Inflammatory macrophage treated with lipopolysaccharide for 4 hours (primary cell): ENCODE data around the gene MTHFSD.

ENCODE experiments used
- DNase-seq: peaks from one replicate; pipeline ENCODE4 v3.0.0-alpha.2; 2020

MTHFSD gene

GRCh38 chr16:86524029-86524428 lies 31.0 kb downstream of the MTHFSD start:
- DNase-seq = no peak

- no peak for DNase-seq
Measured at GRCh38 chr16:86523166-86523740, 31.8 kb downstream of the MTHFSD start.

- no peak for DNase-seq
Measured at GRCh38 chr16:86522634-86523033, 32.4 kb downstream of the MTHFSD start.

DNA sequence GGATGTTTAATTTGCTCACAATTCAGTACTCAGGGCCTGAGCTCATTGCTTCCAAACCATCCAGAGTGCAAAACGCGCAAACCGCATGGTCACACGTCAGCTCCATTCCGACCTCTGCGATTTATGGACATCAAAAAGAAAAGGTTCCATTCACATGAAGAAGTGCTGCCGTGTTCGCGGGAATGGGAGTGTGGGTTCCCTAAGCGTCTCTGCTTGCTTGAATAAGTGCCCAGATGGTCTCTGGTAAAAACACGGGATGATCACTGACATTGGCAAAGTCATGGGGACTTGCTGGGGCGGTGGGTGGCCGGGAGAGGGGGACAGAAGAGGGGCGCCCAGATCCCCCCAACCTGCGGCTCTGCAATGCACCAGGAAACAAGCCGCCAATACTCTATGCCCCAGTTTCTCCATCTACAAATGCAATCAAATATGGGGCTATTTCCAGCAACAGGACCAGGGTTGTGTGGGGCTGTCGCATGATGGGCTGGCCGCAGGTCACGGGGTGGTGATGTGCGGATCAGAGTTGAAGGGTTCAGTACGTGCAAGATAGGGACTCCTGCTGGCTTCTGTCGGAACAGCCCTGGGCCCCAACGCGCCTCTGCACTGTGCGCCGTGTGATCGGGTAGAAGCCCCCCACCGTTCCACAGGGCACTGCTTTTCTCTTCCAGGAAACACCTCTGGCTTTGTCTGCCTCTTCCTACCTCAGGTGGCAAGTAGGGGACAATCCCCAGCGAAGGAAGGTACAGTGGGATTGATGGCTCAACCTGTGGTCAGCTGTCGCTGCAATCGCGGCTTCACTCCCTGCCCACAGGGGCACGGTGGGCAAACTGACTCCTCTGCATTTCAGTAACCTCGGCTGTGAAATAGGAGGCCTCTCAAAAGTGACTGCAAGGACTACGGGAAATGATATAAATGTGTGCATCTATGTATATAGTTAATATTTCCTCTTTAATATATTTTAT lies 33.5 kb downstream of the MTHFSD start:
- no peak for DNase-seq

- DNase-seq = no peak
Measured at GRCh38 chr16:86520317-86521210, 34.5 kb downstream of the MTHFSD start.

GRCh38 chr16:86519649-86520316 lies 35.3 kb downstream of the MTHFSD start:
- DNase-seq = peak; percentile 46

DNA sequence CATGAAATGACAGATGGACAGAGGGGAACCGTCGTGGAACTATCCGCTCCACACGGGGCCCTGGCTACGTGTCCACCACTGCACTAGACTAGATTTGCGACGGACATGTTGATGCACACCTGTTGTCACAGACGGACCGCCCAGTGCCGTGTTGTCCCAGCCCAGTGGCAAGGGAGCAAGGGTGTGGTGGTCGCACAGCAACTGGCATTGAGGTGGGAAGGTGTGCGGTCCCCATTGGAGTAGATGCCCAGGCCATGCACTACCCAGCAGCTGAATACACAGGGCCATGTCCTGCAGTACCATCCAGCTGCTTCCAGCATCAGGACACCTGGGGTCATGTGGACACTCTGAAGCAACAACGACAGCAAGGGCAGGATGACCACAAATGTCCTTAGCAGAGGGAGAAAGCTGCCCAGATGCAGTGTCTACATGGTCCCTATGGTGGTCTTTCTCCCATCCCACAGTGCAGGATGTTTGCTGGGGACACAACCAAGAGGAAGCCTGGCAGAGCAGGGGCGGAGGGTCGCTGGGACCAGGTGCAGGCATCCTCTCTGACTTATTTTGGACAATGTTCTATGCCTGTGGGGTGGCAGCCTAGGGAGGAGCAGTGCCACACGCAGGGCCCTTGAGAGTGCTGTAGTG lies 35.9 kb downstream of the MTHFSD start:
- DNase-seq = no peak

DNA sequence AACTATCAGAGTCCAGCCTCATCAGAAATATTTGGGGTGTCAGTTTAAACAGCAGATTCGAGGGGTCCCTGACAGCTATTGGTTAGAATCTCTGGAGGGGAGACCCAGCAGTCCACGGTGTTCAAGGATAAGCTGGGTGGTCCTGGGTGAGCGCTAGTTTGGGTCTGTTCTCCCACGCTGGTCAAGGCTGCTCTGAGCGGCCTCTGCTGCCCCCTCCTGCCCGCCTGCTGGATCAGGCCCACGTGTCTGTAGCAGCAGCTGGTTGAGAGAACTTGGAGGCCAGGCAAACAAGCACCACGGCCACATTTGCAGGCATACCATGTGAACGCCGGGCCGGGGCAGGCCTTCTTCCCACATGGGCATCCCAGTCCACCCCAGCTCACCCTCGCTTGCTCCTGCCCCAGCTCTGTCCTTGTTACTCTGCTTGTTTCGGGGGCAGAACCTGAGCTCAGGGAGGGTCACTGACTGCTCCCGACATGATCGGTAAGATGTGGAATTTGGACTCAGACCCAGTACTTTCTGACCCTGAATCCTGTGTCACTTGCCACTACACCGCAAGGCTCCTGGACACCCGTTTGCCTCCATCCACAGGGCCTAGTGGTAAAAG lies 37.3 kb downstream of the MTHFSD start:
- peak; percentile 52 for DNase-seq

DNA sequence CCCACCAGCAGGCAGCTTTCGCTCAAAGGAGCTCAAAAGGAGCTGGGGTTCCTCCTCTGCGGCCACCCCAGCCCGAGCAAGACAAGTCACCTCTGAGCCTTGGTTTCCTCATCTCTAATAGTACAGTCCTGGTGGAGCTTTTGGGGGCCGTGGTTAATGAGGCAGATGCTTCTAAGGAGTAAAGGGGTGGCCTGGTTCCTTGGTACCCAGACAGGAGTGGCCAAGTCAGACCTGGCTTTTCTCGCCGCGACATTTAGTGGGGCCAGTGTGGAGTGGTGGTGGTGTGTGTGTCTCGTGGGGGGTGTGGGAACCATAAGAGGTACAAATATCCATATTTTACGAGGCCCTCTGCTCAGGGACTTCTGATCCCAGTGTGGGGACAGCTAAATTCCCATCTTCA lies 38.0 kb downstream of the MTHFSD start:
- no peak for DNase-seq

DNA sequence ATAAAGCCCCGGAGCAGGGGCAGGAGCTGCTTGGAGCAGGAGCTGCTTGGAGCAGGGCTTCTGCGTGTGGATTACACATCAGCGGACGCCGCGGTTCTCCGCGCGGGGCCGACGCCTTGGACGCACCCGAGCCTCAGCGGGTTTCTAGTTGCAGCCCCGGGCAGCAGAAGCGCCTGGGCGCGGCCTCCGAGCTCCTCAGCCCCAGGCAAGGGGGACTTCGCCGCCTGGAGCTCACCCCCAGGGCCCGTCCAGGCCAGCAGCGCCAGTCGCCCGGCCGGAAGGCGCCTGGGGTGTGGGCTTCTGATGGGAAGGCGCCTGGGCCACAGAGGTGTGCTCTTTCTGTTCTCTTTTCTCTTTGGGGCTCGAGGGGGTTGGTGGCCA lies 38.4 kb downstream of the MTHFSD start:
- DNase-seq = no peak

GRCh38 chr16:86515777-86516622 lies 39.0 kb downstream of the MTHFSD start:
- DNase-seq = no peak

DNA sequence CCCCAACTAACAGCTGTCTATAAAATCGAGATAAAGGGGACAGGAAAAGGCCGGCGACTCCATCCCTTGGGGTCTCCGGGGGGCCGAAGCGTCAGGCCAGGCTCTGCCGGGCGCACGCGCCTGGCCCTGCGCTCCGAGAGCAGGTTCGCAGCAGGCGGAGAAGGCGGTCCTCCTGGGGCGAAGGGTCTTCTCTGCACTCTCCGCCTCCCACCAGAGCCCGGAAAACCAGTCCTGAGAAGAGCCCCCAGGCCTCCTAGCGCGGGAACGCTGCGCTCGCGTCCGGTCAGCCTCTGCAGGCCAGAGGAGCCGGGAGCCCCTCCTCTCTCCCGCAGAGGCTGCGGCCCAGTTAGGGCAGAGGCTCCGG lies 39.6 kb downstream of the MTHFSD start:
- no peak for DNase-seq

DNA sequence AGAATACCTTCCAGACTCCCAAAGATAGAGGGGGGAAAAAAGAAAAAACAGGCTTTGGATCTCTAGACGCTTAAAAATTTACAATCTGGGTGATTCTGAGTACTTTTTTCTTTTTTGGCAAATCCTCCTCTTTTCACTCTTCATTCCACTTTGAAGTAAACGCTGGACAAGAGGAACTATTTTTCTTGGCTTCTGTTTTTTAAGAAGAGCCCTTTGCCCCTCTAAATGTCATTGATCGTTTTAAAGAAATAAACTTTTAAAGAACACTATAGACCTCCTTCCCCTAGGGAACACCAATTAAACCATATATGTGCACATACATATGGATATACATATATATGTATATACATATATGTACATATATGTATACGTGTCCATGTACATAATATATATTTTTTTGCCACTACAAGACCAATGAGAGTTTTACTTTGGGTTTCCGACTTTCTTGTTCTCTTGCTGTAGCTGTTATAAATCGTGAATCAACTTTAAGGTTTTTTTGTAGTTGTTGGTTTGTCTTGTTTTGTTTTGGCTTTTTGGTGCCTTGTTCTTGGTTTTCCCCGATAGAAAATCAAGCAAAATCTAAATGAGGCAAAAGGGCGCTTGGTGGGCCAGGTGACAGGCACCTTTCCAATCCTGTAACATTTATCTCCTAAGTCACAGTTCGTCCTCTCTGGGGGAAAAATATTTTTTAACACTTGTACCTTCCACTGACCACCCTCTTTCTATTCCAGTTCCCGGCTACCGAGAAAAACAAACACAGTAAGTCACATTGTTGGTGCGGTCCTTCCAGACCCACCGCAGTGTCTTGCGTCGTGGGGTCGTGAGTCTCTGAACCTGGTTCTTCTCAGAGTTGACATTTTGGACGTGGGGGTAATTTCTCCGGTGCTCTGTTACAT lies 40.3 kb downstream of the MTHFSD start:
- DNase-seq = no peak

DNA sequence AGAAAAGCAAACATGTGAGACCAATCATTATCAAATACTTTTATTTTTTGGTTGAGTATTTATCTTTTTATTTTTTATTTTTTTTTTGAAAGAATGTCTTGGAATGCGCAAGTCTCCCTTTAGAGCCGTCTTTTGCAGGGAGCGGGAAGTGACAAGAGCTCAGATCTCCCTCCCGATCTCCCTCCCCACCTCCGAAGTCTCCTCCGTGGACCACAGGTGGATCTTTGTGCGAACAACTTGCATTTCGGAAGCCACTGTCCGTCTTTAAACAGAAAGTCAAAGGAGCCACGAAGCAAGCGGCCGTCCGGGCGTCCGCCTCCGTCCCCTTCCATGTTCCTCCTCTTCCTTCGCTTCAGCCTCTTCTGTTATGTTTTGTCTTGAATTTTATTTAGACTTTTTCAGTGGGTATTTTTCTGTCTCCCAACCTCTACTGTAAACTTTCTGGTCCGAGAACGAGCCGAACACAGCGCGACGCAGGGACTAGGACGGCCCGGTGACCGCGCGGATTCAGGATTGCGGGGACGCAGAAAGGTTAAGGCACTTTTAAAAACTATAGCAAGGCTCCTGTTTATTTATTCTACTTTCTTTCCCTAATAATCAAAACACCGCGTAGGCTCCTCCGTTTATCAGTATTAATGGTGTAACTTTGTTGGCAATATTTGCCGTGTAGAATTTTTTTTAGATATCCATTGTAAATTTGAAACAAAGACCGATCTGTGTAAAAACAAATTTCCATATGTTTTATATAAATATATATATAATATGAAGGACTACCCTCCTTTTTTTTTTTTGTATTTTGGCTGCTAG lies 41.4 kb downstream of the MTHFSD start:
- no peak for DNase-seq

GRCh38 chr16:86512860-86513470 lies 42.1 kb downstream of the MTHFSD start:
- DNase-seq = no peak

DNA sequence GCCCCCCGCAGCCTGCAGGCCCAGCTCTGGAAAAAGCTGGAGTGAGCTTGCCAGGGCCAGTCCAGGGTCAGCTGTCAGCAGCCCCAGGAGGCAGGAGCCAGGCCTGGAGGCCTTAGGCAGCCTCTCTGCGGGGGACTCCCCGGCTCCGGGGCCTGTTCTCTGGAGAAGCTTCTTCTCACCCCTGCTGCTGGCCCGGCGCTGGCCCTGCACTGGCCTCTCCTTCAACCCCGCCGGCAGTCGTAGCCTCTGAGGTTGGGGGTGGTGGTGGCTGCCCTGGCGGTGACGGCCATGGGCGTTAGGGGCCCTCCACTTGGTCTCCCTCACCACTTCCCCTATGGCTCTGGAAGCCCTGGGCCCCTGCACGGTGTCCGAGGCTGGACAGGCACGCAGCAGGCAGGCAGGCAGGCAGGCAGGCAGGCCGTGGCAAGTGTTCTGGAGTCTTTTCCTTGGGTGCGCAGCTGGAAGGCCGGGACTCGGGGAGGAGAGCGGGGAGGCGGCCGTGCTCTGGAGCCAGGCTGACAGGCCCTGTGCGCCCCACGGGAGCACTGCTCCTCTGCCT lies 42.7 kb downstream of the MTHFSD start:
- no peak for DNase-seq

DNA sequence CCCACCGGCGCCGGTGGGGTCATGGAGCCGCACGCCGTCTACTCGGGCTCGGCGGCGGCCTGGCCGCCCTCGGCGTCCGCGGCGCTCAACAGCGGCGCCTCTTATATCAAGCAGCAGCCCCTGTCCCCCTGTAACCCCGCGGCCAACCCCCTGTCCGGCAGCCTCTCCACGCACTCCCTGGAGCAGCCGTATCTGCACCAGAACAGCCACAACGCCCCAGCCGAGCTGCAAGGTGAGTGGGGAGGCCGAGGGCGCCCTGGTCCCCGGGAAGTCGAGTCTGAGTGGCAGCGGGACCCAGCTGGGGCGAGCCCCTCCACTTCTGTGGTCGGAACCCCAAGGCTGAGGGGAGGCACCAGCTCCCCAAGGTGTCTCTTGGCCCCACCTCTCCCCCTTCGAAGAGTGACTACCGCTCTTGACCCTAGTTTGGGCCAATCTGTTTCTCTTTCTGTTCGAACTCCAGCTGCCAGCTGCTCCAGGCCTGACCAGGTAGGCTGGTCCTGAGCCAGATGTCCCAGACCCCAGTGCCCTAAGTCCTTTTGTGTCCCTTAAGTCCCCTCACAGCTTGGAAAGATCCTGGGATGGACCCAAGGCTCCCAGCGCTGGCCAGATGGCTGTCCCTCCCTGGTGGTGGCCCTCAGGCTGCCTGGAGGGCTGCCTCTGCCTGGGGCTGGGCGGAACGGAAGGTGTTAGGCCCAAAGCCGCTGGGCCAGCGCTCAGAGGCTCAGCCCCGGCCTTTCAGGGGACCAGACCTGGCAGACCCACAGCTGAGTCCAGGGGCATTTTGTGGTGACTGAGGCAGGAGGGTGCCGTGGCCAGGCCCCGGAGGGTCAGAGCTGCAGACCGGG lies 43.5 kb downstream of the MTHFSD start:
- DNase-seq = no peak
